HepG2 (cell line): Measurements from ENCODE around the gene ZNF507. TPM values are rescaled to one million over a fixed set of nuclear protein-coding genes. Genes with fewer than 3 reads are reported as not detected.

ENCODE experiments used
- AKAP8 ChIP-seq: sonication (generic); formaldehyde crosslinking; IDR thresholded peaks from 2 replicates; pipeline ENCODE4 v1.5.1; 2020; ENCODE audit warnings: mild to moderate bottlenecking, missing genetic modification reagents
- BRCA1 ChIP-seq: sonication (generic); formaldehyde crosslinking; IDR thresholded peaks from 2 replicates; pipeline ENCODE4 v1.4.0; 2020; ENCODE audit warnings: missing genetic modification reagents
- BRD4 ChIP-seq: sonication (generic); formaldehyde crosslinking; IDR thresholded peaks from 2 replicates; pipeline ENCODE4 v1.4.0; 2020; ENCODE audit warnings: missing genetic modification reagents
- CREM ChIP-seq, 2 experiments: sonication (generic) in 1 of 2; formaldehyde crosslinking in 1 of 2; IDR thresholded peaks; 2 replicates each; pipeline versions ENCODE4 v1.4.0 to v1.6.1; 2016 to 2020; ENCODE audit warnings: antibody characterized with exemption in 1 of 2, mild to moderate bottlenecking in 1 of 2, missing genetic modification reagents in 1 of 2
- FOXO1 ChIP-seq: sonication (generic); formaldehyde crosslinking; IDR thresholded peaks from 2 replicates; pipeline ENCODE4 v1.4.0; 2020; ENCODE audit warnings: missing genetic modification reagents
- KLF11 ChIP-seq: IDR thresholded peaks from 2 replicates; pipeline ENCODE4 v1.6.1; 2016; ENCODE audit warnings: missing compliant biosample characterization
- LCORL ChIP-seq, 2 experiments: fragments of 450-650 bp in 1 of 2; sonication (generic) in 1 of 2; formaldehyde crosslinking in 1 of 2; IDR thresholded peaks; 2 replicates each; pipeline versions ENCODE4 v1.5.0 to v1.6.1; 2017 to 2020; ENCODE audit warnings: antibody characterized with exemption in 1 of 2, missing genetic modification reagents in 1 of 2
- NFIC ChIP-seq: IDR thresholded peaks from 2 replicates; pipeline ENCODE4 v1.6.1; 2012; ENCODE audit warnings: mild to moderate bottlenecking, low read length, inconsistent platforms
- PCBP2 ChIP-seq: fragments of 200-400 bp; formaldehyde crosslinking; optimal IDR thresholded peaks from 2 replicates; pipeline ENCODE3; 2018; ENCODE audit warnings: low read length, low read depth; ENCODE audit not compliant: poor library complexity, severe bottlenecking
- RFX1 ChIP-seq: fragments of 450-650 bp; IDR thresholded peaks from 2 replicates; pipeline ENCODE4 v1.6.1; 2017
- SAP130 ChIP-seq: IDR thresholded peaks from 2 replicates; pipeline ENCODE4 v1.6.1; 2016; ENCODE audit warnings: low read depth
- TARDBP ChIP-seq: sonication (generic); formaldehyde crosslinking; IDR thresholded peaks from 2 replicates; pipeline ENCODE4 v1.8.0; 2022; ENCODE audit warnings: mild to moderate bottlenecking, missing genetic modification reagents
- TCF7L2 ChIP-seq: IDR thresholded peaks from 2 replicates; pipeline ENCODE4 v1.6.1; 2011; ENCODE audit warnings: mild to moderate bottlenecking, low read depth, low read length, moderate library complexity
- THYN1 ChIP-seq: sonication (generic); formaldehyde crosslinking; IDR thresholded peaks from 2 replicates; pipeline ENCODE4 v1.8.1; 2023; ENCODE audit warnings: low read depth, mild to moderate bottlenecking, moderate library complexity, missing genetic modification reagents, borderline replicate concordance
- ZMYM3 ChIP-seq: sonication (generic); formaldehyde crosslinking; IDR thresholded peaks from 2 replicates; pipeline ENCODE4 v1.5.1; 2020; ENCODE audit warnings: mild to moderate bottlenecking, missing genetic modification reagents
- ZNF34 ChIP-seq: sonication (generic); formaldehyde crosslinking; IDR thresholded peaks from 2 replicates; pipeline ENCODE4 v1.4.0; 2020; ENCODE audit warnings: mild to moderate bottlenecking, missing genetic modification reagents, borderline replicate concordance
- ZSCAN31 ChIP-seq: sonication (generic); formaldehyde crosslinking; IDR thresholded peaks from 2 replicates; pipeline ENCODE4 v1.5.0; 2020; ENCODE audit warnings: low read depth, mild to moderate bottlenecking, missing genetic modification reagents
- polyA plus RNA-seq, 8 experiments: library from polyadenylated mRNA; depleted of rRNA in 3 of 8; stranded (reverse) in 7 of 8; unstranded in 1 of 8; fragments of >200 nt; fragmentation: Illumina TruSeq in 4 of 8; extraction: Trizol in 4 of 8; gene quantifications; 2 replicates each; pipeline versions ENCODE4 v1.2.1 to v1.2.3, GENCODE V29; 2011 to 2016; ENCODE audit warnings: low read depth in 4 of 8, missing spikeins in 1 of 8, mixed read lengths in 1 of 8; ENCODE audit not compliant: insufficient read depth in 1 of 8
- total RNA-seq, 5 experiments: library from RNA; depleted of rRNA; stranded (reverse); fragments of >200 nt; fragmentation: Illumina TruSeq; extraction: Trizol; gene quantifications; 2 replicates each; pipeline ENCODE4 v1.2.3, GENCODE V29; 2016; ENCODE audit warnings: low read depth in 1 of 5
- TF ChIP-seq, protein P1 (sequence below): sonication (generic); formaldehyde crosslinking; IDR thresholded peaks from 2 replicates; pipeline ENCODE4 v1.5.0; 2020; ENCODE audit warnings: mild to moderate bottlenecking, missing genetic modification reagents
- TF ChIP-seq, protein P2 (sequence below): IDR thresholded peaks from 2 replicates; pipeline ENCODE4 v1.6.1; 2016; ENCODE audit warnings: low read depth, control low read depth
- TF ChIP-seq, protein P3 (sequence below): sonication (generic); formaldehyde crosslinking; IDR thresholded peaks from 2 replicates; pipeline ENCODE4 v1.4.0; 2020; ENCODE audit warnings: missing genetic modification reagents
- TF ChIP-seq, protein P4 (sequence below): IDR thresholded peaks from 2 replicates; pipeline ENCODE4 v1.6.1; 2016
- TF ChIP-seq, protein P5 (sequence below): sonication (generic); formaldehyde crosslinking; IDR thresholded peaks from 2 replicates; pipeline ENCODE4 v1.5.0; 2020; ENCODE audit warnings: mild to moderate bottlenecking, missing genetic modification reagents, moderate library complexity

The ZNF507 gene
- total and polyA plus RNA-seq, 2 of the 13 experiments (the other 11 are each of a cell fraction or from before 2014, with no cell fraction given) = 7.3 to 10.9 TPM

DNA sequence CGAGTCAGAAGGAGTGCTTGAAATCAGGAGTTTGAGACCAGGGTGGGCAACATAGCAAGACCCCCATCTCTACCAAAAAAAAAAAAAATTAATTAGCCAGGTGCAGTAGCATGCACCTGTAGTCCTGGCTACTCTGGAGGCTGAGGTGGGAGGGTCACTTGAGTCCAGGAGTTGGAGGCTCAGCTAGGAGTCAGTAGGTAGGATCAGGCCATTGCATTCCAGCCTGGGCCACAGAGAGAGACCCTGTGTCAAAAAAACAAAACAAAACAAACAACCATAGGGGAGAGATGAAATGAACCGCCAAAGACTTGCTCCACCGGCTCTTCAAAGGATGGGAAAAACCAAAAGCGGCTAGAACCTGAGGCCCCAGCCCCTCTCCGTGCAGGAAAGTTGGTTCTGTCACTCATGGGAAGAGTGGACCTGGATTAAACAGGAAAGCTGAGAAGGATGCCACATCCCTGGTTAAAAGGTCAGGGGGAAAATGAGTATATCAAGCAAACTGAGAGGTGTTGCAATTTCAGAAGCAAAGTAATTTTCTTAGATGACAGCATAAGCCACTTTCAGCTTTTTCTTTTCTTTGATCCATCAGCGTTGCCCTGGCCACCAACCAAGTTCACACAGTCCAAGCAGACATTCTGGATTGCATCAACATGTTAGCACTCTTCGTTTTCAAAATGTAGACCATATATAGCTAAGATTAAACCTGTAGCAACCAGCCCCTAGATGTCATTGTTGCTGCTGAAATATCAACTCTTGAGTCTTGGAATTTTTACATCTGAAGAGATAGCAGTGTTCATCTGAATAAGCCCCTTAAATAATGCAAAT lies 8.9 kb upstream of the ZNF507 start (continued):
- TF ChIP-seq, protein P1, sequence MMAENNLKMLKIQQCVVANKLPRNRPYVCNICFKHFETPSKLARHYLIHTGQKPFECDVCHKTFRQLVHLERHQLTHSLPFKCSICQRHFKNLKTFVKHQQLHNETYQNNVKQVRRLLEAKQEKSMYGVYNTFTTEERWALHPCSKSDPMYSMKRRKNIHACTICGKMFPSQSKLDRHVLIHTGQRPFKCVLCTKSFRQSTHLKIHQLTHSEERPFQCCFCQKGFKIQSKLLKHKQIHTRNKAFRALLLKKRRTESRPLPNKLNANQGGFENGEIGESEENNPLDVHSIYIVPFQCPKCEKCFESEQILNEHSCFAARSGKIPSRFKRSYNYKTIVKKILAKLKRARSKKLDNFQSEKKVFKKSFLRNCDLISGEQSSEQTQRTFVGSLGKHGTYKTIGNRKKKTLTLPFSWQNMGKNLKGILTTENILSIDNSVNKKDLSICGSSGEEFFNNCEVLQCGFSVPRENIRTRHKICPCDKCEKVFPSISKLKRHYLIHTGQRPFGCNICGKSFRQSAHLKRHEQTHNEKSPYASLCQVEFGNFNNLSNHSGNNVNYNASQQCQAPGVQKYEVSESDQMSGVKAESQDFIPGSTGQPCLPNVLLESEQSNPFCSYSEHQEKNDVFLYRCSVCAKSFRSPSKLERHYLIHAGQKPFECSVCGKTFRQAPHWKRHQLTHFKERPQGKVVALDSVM (CRISPR knock-in tag) = peak; percentile 99
- TF ChIP-seq ZMYM3 (CRISPR knock-in tag) = peak; percentile 49; the same call in 1 of the 2 replicates
- no peak for TF ChIP-seq THYN1
- no peak for TF ChIP-seq LCORL (IDR thresholded peaks at IDR 0.05)
- TF ChIP-seq LCORL (CRISPR knock-in tag; IDR thresholded peaks at IDR 0.05) = peak; percentile 33; the same call in 1 of the 2 replicates
- TF ChIP-seq BRD4 (CRISPR knock-in tag) = no peak
- TF ChIP-seq FOXO1 = 0 out of 2 replicates have a peak, but pooled peaks have one; percentile 40
- TF ChIP-seq PCBP2 = no peak
- no peak for TF ChIP-seq TARDBP
- no peak for TF ChIP-seq BRCA1
- TF ChIP-seq, protein P2, sequence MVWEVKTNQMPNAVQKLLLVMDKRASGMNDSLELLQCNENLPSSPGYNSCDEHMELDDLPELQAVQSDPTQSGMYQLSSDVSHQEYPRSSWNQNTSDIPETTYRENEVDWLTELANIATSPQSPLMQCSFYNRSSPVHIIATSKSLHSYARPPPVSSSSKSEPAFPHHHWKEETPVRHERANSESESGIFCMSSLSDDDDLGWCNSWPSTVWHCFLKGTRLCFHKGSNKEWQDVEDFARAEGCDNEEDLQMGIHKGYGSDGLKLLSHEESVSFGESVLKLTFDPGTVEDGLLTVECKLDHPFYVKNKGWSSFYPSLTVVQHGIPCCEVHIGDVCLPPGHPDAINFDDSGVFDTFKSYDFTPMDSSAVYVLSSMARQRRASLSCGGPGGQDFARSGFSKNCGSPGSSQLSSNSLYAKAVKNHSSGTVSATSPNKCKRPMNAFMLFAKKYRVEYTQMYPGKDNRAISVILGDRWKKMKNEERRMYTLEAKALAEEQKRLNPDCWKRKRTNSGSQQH (CRISPR knock-in tag) = no peak
- TF ChIP-seq, protein P3, sequence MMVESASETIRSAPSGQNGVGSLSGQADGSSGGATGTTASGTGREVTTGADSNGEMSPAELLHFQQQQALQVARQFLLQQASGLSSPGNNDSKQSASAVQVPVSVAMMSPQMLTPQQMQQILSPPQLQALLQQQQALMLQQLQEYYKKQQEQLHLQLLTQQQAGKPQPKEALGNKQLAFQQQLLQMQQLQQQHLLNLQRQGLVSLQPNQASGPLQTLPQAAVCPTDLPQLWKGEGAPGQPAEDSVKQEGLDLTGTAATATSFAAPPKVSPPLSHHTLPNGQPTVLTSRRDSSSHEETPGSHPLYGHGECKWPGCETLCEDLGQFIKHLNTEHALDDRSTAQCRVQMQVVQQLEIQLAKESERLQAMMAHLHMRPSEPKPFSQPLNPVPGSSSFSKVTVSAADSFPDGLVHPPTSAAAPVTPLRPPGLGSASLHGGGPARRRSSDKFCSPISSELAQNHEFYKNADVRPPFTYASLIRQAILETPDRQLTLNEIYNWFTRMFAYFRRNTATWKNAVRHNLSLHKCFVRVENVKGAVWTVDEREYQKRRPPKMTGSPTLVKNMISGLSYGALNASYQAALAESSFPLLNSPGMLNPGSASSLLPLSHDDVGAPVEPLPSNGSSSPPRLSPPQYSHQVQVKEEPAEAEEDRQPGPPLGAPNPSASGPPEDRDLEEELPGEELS (CRISPR knock-in tag) = peak; percentile 52; the same call in 1 of the 2 replicates
- no peak for TF ChIP-seq ZNF34
- TF ChIP-seq CREM (IDR thresholded peaks at IDR 0.05) = peak; percentile 64
- TF ChIP-seq CREM (CRISPR knock-in tag; IDR thresholded peaks at IDR 0.05) = no peak
- TF ChIP-seq AKAP8 (CRISPR knock-in tag) = no peak
- TF ChIP-seq, protein P4, sequence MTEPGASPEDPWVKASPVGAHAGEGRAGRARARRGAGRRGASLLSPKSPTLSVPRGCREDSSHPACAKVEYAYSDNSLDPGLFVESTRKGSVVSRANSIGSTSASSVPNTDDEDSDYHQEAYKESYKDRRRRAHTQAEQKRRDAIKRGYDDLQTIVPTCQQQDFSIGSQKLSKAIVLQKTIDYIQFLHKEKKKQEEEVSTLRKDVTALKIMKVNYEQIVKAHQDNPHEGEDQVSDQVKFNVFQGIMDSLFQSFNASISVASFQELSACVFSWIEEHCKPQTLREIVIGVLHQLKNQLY = no peak
- no peak for TF ChIP-seq ZSCAN31 (CRISPR knock-in tag)
- peak; percentile 36; the same call in 1 of the 2 replicates for TF ChIP-seq SAP130 (CRISPR knock-in tag)
- TF ChIP-seq RFX1 = peak; percentile 38; the same call in 1 of the 2 replicates
- no peak for TF ChIP-seq NFIC
- no peak for TF ChIP-seq KLF11 (CRISPR knock-in tag)
- peak; percentile 56 for TF ChIP-seq TCF7L2
- TF ChIP-seq, protein P5, sequence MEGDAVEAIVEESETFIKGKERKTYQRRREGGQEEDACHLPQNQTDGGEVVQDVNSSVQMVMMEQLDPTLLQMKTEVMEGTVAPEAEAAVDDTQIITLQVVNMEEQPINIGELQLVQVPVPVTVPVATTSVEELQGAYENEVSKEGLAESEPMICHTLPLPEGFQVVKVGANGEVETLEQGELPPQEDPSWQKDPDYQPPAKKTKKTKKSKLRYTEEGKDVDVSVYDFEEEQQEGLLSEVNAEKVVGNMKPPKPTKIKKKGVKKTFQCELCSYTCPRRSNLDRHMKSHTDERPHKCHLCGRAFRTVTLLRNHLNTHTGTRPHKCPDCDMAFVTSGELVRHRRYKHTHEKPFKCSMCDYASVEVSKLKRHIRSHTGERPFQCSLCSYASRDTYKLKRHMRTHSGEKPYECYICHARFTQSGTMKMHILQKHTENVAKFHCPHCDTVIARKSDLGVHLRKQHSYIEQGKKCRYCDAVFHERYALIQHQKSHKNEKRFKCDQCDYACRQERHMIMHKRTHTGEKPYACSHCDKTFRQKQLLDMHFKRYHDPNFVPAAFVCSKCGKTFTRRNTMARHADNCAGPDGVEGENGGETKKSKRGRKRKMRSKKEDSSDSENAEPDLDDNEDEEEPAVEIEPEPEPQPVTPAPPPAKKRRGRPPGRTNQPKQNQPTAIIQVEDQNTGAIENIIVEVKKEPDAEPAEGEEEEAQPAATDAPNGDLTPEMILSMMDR (CRISPR knock-in tag) = peak; percentile 56
